Lower leg skin (tissue), 3 donors: ENCODE results near the gene TFG.

ENCODE experiments used
- CTCF ChIP-seq, 3 donors: fragments of 450-650 bp; IDR thresholded peaks; one replicate each; pipeline ENCODE4 v1.5.1; 2016; ENCODE audit warnings: antibody characterized with exemption in 3 of 3, mild to moderate bottlenecking in 3 of 3, moderate library complexity in 2 of 3
- POLR2A ChIP-seq, 2 donors: fragments of 450-650 bp; IDR thresholded peaks; one replicate each; pipeline ENCODE4 v1.6.1; 2016 to 2017; ENCODE audit warnings: antibody characterized with exemption in 2 of 2, mild to moderate bottlenecking in 1 of 2, moderate library complexity in 1 of 2

GRCh38 chr3:100765437-100765975, 56.2 kb downstream of the TFG start:
- TF ChIP-seq POLR2A (IDR thresholded peaks at IDR 0.05) (no peak), CTCF (IDR thresholded peaks at IDR 0.05) (no peak)
